Osteoblast (primary cell): ENCODE results near the gene CROCC2. TPM values are rescaled to one million over a fixed set of nuclear protein-coding genes. Genes with fewer than 3 reads are reported as not detected.

Experiments used
- DNase-seq: peaks from one replicate; pipeline ENCODE4 v3.0.0; 2011; ENCODE audit warnings: low spot score, mixed read lengths; ENCODE audit not compliant: insufficient read length; ENCODE audit errors: missing footprints
- H2AFZ ChIP-seq: 2 replicates; pipeline ENCODE4 v1.6.0; 2011; ENCODE audit warnings: mild to moderate bottlenecking, low read length
- H3K27ac ChIP-seq: 2 replicates; pipeline ENCODE4 v1.5.1; 2011; ENCODE audit warnings: mild to moderate bottlenecking, low read depth, low read length, moderate library complexity
- H3K27me3 ChIP-seq: 2 replicates; pipeline ENCODE4 v1.6.0; 2012; ENCODE audit warnings: mild to moderate bottlenecking, control low read depth, inconsistent platforms, low read length, moderate library complexity; ENCODE audit not compliant: insufficient read depth
- H3K36me3 ChIP-seq: 2 replicates; pipeline ENCODE4 v1.5.1; 2011; ENCODE audit warnings: mild to moderate bottlenecking, low read length, control low read depth, moderate library complexity; ENCODE audit not compliant: insufficient read depth
- H3K4me1 ChIP-seq: 2 replicates; pipeline ENCODE4 v1.5.1; 2011; ENCODE audit warnings: mild to moderate bottlenecking, low read length, control low read depth, moderate library complexity; ENCODE audit not compliant: insufficient read depth
- H3K4me2 ChIP-seq: 2 replicates; pipeline ENCODE4 v1.6.0; 2011; ENCODE audit warnings: mild to moderate bottlenecking, low read length; ENCODE audit not compliant: insufficient read depth
- H3K4me3 ChIP-seq: fragments of 200-600 bp; sonication (generic); 3 replicates; pipeline ENCODE4 v1.5.1; 2012; ENCODE audit warnings: mild to moderate bottlenecking, low read length, inconsistent platforms; ENCODE audit not compliant: insufficient read depth
- H3K79me2 ChIP-seq: 2 replicates; pipeline ENCODE4 v1.6.0; 2012; ENCODE audit warnings: mild to moderate bottlenecking, low read length, control low read depth, inconsistent platforms; ENCODE audit not compliant: insufficient read depth
- H3K9me3 ChIP-seq: 2 replicates; pipeline ENCODE4 v1.5.1; 2011; ENCODE audit warnings: low read depth, low read length, control low read depth
- H4K20me1 ChIP-seq: 2 replicates; pipeline ENCODE4 v1.6.0; 2012; ENCODE audit warnings: mild to moderate bottlenecking, low read length, control low read depth; ENCODE audit not compliant: insufficient read depth
- total RNA-seq: library from RNA; depleted of rRNA; stranded (reverse); fragments of >200 nt; gene quantifications from 2 replicates; pipeline ENCODE4 v1.2.3, GENCODE V29; 2012
- TF ChIP-seq, protein P1 (sequence below): IDR thresholded peaks from 2 replicates; pipeline ENCODE4 v1.5.1; 2011; ENCODE audit warnings: mild to moderate bottlenecking, low read depth, low read length, moderate library complexity; ENCODE audit errors: extremely low read depth

CROCC2 gene
- total RNA-seq, 1 donor = under 0.01 TPM

DNA sequence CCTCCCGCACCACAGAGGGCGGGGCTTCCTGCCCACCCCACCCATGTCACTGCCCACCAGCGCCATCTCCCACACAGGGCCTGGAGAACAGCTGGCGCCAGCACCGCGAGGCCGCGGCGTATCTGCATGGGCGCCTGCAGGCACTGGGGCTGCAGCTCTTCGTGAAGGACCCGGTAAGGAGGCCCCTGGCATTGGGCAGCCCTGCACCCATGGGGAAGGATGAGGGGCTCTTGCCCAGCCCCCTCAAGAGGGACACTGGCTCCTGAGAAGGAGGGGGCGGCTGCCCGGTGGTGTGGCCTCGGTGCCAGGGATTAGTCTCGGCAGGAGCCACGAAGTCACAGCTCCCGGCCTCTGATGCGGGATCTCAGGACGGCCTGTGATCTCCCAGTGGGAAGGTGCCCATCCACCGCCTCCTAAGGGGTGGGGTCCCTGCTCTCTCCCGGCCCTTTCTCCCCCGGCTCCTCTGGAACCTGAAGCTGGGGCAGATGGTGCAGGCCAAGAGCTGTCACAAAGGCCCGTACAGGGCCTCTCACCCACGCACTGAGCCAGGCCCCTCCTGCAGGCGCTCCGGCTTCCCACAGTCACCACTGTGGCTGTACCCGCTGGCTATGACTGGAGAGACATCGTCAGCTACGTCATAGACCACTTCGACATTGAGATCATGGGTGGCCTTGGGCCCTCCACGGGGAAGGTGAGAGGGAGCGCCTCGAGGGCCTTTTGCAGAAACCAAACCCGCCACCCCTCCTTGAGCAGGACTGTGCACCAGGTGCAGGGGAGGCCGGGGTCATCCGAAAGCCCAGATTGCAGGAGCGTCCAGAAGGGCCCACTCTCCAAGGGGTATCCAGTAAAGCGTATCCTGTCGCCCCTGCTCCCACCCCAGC lies 28.4 kb upstream of the CROCC2 start:
- Histone ChIP-seq H3K4me2 (no peak overlapping the region), H3K9me3 (no peaks in the 10 kb centered on the region), H4K20me1 (no peaks in the 10 kb centered on the region), H3K27me3 (peaks cover 10% of the 10 kb centered on the region), H3K4me3 (no peak overlapping the region), H3K79me2 (no peaks in the 10 kb centered on the region), H3K27ac (no peak overlapping the region), H3K4me1 (no peaks in the 10 kb centered on the region), H3K36me3 (no peaks in the 10 kb centered on the region), H2AFZ (no peak overlapping the region)
- peak; percentile 76 for DNase-seq
- TF ChIP-seq, protein P1, sequence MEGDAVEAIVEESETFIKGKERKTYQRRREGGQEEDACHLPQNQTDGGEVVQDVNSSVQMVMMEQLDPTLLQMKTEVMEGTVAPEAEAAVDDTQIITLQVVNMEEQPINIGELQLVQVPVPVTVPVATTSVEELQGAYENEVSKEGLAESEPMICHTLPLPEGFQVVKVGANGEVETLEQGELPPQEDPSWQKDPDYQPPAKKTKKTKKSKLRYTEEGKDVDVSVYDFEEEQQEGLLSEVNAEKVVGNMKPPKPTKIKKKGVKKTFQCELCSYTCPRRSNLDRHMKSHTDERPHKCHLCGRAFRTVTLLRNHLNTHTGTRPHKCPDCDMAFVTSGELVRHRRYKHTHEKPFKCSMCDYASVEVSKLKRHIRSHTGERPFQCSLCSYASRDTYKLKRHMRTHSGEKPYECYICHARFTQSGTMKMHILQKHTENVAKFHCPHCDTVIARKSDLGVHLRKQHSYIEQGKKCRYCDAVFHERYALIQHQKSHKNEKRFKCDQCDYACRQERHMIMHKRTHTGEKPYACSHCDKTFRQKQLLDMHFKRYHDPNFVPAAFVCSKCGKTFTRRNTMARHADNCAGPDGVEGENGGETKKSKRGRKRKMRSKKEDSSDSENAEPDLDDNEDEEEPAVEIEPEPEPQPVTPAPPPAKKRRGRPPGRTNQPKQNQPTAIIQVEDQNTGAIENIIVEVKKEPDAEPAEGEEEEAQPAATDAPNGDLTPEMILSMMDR = no peak

DNA sequence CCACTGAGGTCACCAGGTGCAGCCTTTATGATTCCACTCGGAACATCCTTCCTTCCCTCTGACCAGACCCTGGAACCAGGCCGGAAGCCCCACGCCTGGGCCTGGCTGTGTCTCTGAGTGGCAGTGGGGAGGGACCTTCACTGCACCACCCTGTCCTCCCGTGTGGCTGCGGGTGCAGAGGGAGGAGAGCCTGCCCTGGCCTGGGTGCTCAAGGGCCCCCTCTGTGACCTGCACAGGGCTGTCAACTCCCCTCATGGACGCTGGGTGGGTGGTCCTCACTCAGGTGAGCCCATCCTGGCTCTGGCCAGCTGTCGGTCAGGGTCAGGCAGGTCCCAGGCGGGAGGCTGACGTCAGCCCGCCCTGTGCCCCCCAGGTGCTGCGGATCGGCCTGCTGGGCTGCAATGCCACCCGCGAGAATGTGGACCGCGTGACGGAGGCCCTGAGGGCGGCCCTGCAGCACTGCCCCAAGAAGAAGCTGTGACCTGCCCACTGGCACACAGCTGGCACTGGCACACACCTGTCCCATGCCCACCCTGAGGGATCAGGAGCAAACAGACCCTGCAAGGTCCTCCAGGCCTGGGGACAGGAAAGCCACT lies 27.7 kb upstream of the CROCC2 start:
- peak; percentile 78 for DNase-seq
- Histone ChIP-seq H3K9me3 (no peaks in the 10 kb centered on the region), H3K27me3 (peaks cover 10% of the 10 kb centered on the region), H3K36me3 (no peaks in the 10 kb centered on the region), H3K79me2 (no peaks in the 10 kb centered on the region), H3K4me2 (no peak overlapping the region), H3K27ac (no peak overlapping the region), H2AFZ (no peak overlapping the region), H3K4me3 (no peak overlapping the region), H4K20me1 (no peaks in the 10 kb centered on the region), H3K4me1 (no peaks in the 10 kb centered on the region)
- TF ChIP-seq, protein P1 = no peak

GRCh38 chr2:240879105-240879504 lies 27.0 kb upstream of the CROCC2 start:
- Histone ChIP-seq H3K4me1 (no peaks in the 10 kb centered on the region), H4K20me1 (no peaks in the 10 kb centered on the region), H3K9me3 (no peaks in the 10 kb centered on the region), H3K27me3 (peaks cover 10% of the 10 kb centered on the region), H3K4me3 (no peak overlapping the region), H2AFZ (no peak overlapping the region), H3K4me2 (no peak overlapping the region), H3K79me2 (no peaks in the 10 kb centered on the region), H3K27ac (no peak overlapping the region), H3K36me3 (no peaks in the 10 kb centered on the region)
- DNase-seq = peak; percentile 50
- TF ChIP-seq, protein P1 = no peak

DNA sequence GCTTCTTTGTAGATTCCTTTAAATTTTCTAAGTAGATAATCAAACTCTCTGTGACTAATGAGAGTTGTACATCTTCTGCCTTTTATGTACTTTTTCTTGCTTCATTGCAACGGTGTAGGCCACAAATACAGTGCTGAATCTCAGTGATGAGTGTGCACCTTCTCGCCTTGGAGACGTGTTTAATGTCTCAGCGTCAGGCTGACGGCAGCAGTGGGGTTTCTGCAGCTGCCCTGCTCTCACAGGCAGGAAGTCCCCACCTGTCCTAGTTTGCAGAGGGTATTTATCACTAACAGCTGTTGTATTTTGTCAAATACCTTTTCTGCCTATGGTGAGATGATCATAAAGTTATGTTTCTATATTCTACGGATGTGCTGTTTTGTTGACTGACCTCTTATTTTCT lies 24.2 kb upstream of the CROCC2 start:
- peaks cover 10% of the 10 kb centered on the region for H3K27me3 ChIP-seq
- H3K9me3 ChIP-seq = no peaks in the 10 kb centered on the region
- no peaks in the 10 kb centered on the region for H3K79me2 ChIP-seq
- H2AFZ ChIP-seq = no peak overlapping the region
- TF ChIP-seq, protein P1 = no peak
- H4K20me1 ChIP-seq = no peaks in the 10 kb centered on the region
- no peak overlapping the region for H3K4me2 ChIP-seq
- no peak overlapping the region for H3K27ac ChIP-seq
- DNase-seq = no peak
- H3K4me3 ChIP-seq = no peak overlapping the region
- no peaks in the 10 kb centered on the region for H3K4me1 ChIP-seq
- no peaks in the 10 kb centered on the region for H3K36me3 ChIP-seq
